Mesenteric fat pad (tissue), 1 donor: ENCODE data around the gene RYR2. TPM values are rescaled to one million over a fixed set of nuclear protein-coding genes. Genes with fewer than 3 reads are reported as not detected.
"Not testable (repeated sequence)": the region's sequence is repeated elsewhere in the genome, so short reads cannot be mapped to it uniquely, and the experiment has no call there.

ENCODE experiments used
- DNase-seq: peaks from one replicate; pipeline ENCODE4 v3.0.0-alpha.2; 2020; ENCODE audit warnings: low spot score
- total RNA-seq: library from RNA; stranded (reverse); fragmentation: NEBNext Ultra II Directional; extraction: Animal tissue kit (Norgen Biotek cat#: 25700); gene quantifications from one replicate; pipeline ENCODE4 v1.2.1, GENCODE V29; 2021
- donor health status: DM: yes; HTN: yes; CAD: no.

Gene RYR2
- total RNA-seq, 1 donor from 2014 or later = 0.45 TPM

DNA sequence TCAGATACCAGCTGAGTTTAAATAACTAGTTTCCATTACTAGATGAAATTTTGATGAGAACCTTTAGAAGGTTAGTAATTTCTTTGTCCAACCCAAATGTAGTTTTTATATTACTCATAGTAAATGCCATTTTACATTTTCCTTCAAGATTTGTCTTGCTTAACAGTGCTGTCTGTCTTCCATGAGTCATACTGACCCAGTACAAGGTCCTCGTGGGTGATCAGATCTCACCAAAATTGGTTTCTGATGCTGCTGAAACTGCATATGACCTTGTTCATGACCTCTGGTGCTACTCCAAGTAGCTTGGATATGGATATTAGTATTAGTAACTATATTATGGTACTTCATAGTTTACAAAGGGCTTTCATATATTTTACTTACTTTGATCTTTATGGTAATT is 207.1 kb downstream of the RYR2 start:
- DNase-seq = no peak

DNA sequence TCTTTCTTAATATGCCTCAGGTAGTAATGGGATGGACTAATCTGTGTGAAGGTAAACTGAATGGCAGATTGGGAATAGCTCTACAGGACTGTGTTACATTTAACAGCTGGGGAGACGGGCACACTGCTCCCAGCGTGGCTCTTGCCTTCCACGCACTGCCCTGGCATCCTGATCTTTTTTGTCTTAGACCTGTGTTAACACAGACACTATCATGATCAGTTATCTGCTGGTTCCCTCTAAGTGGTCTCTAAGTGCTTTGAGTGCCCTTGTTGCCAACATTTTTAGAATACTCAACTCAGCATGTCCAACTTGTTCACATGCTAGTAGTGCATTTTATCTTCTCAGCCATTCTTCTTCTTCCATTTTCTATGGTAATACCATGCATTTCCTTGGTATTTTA is 208.1 kb downstream of the RYR2 start:
- DNase-seq = no peak

GRCh38 chr1:237255071-237255470 is 213.1 kb downstream of the RYR2 start:
- DNase-seq = no peak

DNA sequence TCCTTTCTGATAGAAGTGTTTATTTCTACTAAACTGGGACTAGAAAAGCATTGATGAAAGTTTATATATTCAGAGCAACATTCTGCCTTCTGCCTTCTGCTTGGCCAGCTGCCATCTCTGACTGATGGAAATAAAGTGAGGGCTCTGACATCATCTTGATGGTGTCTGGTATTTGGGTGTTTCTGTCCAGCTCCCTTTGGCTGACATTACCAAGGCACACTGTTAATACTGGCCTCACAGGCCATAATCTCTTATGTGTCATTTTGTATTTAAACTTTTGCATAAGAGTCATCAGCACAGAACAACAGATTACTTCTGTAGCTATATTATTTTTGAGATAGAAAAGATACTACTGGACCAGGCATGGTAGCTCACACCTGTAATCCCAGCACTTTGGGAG is 216.9 kb downstream of the RYR2 start:
- DNase-seq = no peak

- no peak for DNase-seq
Measured at GRCh38 chr1:237261198-237261597, 219.2 kb downstream of the RYR2 start.

DNA sequence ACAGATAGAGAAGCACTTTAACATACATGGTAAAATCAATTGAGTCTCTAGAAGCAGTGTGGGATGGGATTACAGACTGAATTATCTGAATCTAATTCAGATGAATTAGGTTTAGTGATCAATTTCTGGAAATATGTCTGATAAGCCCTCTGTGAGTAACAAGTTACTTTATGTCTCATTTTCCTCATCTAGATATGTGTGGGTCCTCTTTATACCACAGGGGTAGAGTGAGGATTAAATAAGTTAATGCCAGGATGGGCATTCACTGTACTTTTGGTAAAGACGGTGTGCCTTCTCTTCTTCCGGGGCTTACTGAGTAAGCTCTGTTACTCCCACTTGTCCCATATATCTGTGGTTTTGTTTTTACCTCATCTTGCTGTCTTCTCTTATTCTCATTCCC is 225.8 kb downstream of the RYR2 start:
- no peak for DNase-seq

- DNase-seq = no peak
Measured at GRCh38 chr1:237269938-237270337, 228.0 kb downstream of the RYR2 start.

DNA sequence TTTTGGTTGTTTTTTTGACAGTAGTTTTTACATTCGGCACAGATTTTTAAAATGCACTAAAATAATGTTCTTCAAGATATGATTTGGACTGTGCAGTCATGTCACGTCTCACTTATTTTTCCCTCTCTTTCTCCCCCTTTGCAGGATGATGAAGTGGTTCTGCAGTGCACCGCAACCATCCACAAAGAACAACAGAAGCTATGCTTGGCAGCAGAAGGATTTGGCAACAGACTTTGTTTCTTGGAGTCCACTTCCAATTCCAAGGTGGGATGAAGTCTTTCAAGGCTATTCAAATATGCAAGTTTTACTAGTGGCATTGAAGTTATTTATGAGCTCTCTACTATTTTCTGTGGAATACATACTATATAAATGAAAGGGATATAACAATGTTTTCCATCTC is 228.4 kb downstream of the RYR2 start:
- DNase-seq = no peak

DNA sequence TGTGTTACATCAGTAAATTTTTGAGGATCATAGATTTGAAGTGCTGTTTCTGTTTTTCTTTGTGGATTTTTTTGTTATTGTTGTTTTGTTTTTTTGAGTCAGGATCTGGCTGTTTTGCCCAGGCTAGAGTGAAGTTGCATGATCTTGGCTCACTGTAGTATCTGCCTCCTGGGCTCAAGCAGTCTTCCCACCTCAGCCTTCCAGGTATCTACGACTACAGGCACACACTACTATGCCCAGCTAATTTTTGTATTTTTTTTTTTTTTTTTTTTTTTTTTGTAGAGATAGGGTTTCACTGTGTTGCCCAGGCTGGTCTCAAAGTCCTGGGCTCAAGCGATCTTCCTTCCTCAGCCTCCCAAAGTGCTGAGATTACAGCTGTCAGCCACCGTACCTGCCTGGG is 236.0 kb downstream of the RYR2 start:
- not testable (repeated sequence) for DNase-seq

DNA sequence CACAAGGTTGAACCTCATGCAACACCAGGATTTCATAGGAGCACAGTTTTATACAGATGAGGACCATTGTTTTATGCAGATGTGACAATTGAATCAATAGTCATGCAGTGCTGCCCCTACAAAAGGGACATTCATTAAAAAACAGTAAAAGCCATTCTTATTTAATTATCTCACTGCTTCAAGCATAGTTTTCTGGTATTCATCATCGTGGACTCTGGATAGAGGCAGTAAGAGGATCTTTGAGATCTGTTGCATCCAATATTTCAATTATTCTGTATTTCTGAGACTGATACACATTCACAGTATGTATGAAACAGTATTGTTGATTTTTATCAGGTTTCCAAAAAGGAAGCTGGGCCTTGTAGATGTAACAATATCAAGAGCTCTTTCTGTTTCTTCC is 237.6 kb downstream of the RYR2 start:
- no peak for DNase-seq

DNA sequence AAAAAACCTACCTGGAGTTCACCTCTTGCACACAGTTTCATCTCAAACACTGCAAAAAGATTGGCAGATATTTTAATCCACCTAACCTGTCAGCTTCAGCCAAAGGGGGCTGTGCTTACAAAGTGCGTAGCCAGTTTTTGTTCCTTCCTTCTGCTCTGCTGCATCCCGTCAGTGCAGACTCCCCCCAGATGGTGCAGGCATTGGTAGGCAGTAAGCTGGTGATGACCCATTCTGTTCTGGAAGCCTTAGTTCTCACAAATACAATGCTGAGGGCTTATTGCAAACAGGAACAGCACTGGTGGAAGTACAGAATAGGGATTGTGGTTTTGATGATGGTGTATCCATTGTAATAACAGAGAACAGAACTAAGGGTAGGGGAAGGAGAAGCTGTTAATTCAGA is 239.5 kb downstream of the RYR2 start:
- DNase-seq = no peak

DNA sequence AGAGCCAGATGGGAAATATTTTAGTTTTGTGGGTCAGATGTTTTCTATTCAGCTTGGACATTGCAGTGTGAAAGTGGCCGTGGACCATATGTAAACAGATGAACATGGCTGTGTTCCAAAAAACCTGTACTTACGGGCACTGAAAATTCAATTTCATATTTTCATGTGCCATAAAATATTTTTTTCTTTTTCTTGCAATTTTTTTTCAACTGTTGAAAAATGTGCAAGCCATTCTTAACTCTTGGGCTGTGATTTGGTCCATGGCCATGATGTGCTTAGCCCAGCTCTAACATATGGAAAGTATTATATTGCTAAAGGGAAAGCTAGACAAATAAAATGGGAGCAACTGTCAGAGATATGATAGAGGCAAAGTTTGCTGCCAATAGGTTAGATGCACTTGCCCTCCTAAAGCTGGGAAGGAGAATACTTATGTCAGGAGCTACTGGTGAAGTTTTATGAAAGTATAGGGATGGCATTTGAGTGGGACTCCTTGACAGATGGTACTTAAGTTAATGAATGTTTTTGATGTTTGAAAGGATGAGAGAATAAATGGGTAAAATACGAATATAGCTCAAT is 240.3 kb downstream of the RYR2 start:
- DNase-seq = no peak

- DNase-seq = no peak
Measured at GRCh38 chr1:237287876-237288521, 246.0 kb downstream of the RYR2 start.

GRCh38 chr1:237293804-237294203 is 251.8 kb downstream of the RYR2 start:
- no peak for DNase-seq

DNA sequence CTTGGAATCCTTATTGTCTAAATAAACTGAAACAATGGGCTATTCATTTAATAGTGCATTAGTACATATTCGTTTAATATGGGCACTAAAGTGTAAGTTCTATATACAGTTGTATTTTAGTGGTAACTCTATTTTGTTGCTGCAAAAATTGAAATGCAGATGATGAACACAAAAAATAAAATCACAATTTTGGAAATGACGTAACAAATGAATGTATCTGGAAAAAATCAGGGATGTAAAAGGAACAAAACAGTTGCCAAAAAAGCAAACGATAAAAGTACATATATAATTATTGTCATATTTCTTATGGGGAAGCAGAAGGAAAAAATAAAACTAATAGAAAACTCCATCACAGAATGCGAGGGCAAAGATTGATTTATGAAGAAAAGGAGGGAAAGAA is 254.9 kb downstream of the RYR2 start:
- no peak for DNase-seq

DNA sequence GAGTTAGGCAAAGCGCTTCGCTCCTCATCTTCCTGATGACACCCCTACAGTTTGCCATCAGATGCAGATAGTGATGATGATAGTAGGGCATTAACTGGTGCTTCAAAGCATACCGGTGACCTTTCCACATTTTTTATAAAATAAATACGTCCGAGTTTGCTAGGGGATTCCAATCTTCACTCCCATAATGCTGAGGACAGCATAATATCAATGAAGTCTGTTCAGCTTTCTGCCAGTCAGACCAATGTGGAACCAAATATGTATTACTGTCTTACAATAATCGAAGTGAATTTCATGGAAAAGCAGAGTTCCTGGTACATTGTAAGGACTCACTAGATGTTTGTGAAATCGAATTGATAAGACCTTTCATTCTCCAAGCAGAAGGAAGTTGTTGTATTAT is 258.7 kb downstream of the RYR2 start:
- no peak for DNase-seq

DNA sequence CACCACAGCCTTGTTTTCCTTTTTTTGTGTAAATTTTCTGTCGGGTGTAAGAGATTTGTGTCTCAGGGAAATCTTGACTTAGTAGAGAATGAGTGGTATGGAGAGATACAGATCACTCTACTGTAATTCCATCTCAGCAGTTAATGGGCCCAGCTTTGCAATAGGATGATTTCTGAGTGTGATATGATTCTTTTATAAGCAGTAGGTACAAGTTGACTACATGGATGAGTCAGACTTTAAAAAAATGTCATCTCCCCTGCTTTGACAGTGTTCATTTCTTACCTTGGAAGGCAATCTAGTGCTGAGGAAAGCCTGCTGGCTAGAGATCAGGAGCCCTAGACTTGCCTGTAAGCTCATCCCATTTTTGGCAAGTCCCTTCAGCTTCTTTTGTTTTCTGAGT is 261.9 kb downstream of the RYR2 start:
- DNase-seq = no peak

GRCh38 chr1:237306726-237307125 is 264.7 kb downstream of the RYR2 start:
- DNase-seq = no peak

- no peak for DNase-seq
Measured at GRCh38 chr1:237309595-237310118, 267.7 kb downstream of the RYR2 start.

DNA sequence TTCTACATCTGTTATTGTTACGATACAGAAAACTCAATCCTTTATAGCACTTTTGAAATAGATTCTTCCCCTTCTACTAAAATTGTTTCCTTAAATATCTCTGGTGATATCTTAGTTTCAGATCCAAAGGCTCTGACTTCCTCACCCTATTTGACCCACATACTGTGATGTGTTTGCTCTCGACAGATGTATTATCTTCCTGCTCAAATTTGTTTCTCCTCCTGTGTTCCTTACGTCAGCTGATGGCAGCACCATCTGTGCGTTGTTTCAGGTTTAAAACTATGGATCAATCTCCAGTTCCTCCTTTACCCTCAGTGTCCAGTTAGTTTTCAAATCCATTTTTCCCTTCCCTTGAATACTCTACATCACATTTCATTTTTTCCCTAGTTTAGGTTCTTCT is 274.4 kb downstream of the RYR2 start:
- DNase-seq = no peak

DNA sequence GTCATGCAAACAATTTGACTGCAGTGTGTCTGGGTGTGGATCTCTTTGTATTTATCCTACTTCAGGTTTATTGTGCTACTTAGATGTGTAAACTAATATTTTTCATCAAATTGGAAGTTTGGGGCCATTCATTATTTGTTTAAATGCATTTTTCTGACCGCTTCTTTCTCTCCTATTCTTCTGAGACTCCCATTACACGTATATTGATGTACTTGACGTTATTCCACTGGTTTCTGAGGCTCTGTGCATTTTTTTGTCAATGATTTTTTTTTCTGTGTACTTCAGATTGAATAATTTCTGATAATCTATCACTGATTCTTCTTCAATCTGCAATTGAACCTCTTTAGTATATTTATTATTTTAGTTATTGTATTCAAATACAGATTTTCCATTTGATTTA is 276.8 kb downstream of the RYR2 start:
- no peak for DNase-seq

GRCh38 chr1:237320890-237321289 is 278.9 kb downstream of the RYR2 start:
- no peak for DNase-seq

DNA sequence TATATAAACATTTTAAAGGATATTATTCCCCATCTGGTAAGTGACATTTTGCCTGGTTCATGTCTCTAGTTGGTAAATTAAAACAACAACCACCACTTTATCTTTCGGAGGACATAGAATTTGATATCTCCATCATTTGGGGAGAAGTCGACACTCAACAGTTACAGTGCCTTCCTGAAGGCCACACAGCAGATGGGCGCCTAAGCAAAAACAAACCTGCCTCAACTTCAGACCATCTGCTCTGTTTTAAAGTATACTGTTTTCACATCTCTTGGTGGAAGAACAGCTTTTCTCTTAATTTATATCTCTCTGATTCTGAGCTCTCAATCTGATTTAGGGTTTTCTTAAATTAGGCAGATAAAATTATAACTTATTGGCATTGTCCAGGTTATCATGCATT is 282.2 kb downstream of the RYR2 start:
- DNase-seq = no peak
